ENCODE data around the gene CAND2. TPM values are rescaled to one million over a fixed set of nuclear protein-coding genes. Genes with fewer than 3 reads are reported as not detected.
A peak's percentile ranks its signal among the peaks of the same experiment; 100 is the strongest.

Gene CAND2
- total and polyA plus RNA-seq, 2 experiments from 2014 or later: 5.6 to 20.5 TPM

- Mint-ChIP-seq H3K36me3 (ENCODE audit: low read depth) (no peaks in the 10 kb centered on the region), H3K4me3 (no peak overlapping the region)
- no peaks in the 10 kb centered on the region for H3K36me3 ChIP-seq (ENCODE audit: insufficient read depth)
Measured at GRCh38 chr3:12854565-12854964, 58.1 kb downstream of the CAND2 start.

DNA sequence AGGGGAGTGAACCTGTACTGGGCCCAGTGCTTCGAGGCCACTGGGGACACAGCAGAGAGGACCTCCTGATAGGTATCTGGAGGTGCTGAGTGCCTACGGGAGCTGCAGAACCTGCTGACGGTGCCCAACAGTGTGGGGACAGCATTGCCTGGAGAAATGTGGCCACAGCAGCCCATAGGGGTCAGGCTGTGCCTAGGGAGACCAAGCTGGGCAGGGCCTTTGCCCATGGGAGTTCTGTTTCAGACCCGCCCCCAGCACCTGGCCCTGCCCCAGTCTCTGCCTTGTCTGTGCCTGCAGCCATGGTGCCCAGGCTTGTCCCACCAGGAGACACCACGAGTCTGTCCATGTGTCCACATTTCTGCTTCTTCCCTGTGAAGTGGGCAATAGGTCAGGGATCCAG is 60.1 kb downstream of the CAND2 start:
- Histone ChIP-seq H3K4me3 (no peak overlapping the region), H3K27me3 (ENCODE audit: insufficient read depth) (no peaks in the 10 kb centered on the region), H3K27ac (ENCODE audit: low read depth) (no peak overlapping the region), H2AFZ (no peak overlapping the region), H4K20me1 (replicated peaks; ENCODE audit: insufficient read depth) (no peaks in the 10 kb centered on the region), H3K79me2 (replicated peaks; ENCODE audit: insufficient read depth) (no peaks in the 10 kb centered on the region), H3K4me2 (no peak overlapping the region), H3K36me3 (ENCODE audit: insufficient read depth) (no peaks in the 10 kb centered on the region), H3K4me1 (ENCODE audit: insufficient read depth) (no peaks in the 10 kb centered on the region), H3K9me2 (ENCODE audit: insufficient read depth) (no peaks in the 10 kb centered on the region), H3F3A (replicated peaks; ENCODE audit: low read depth) (no peaks in the 10 kb centered on the region)
- ATAC-seq: peak; percentile 95
- DNase-seq (ENCODE audit: low spot score): peak; percentile 27
- Mint-ChIP-seq H3K36me3 (ENCODE audit: low read depth) (no peaks in the 10 kb centered on the region), H3K27ac (no peak overlapping the region), H3K4me1 (no peaks in the 10 kb centered on the region), H3K9me3 (no peaks in the 10 kb centered on the region), H3K4me3 (no peak overlapping the region), H3K27me3 (ENCODE audit: insufficient read depth, low read depth, poor library complexity) (peaks cover 18% of the 10 kb centered on the region)
- TF ChIP-seq, protein P1, sequence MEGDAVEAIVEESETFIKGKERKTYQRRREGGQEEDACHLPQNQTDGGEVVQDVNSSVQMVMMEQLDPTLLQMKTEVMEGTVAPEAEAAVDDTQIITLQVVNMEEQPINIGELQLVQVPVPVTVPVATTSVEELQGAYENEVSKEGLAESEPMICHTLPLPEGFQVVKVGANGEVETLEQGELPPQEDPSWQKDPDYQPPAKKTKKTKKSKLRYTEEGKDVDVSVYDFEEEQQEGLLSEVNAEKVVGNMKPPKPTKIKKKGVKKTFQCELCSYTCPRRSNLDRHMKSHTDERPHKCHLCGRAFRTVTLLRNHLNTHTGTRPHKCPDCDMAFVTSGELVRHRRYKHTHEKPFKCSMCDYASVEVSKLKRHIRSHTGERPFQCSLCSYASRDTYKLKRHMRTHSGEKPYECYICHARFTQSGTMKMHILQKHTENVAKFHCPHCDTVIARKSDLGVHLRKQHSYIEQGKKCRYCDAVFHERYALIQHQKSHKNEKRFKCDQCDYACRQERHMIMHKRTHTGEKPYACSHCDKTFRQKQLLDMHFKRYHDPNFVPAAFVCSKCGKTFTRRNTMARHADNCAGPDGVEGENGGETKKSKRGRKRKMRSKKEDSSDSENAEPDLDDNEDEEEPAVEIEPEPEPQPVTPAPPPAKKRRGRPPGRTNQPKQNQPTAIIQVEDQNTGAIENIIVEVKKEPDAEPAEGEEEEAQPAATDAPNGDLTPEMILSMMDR (conservative IDR thresholded peaks at IDR 0.05; ENCODE audit: low read depth in 2 of 2): peak in 1 of 2 experiments; percentile 49; a peak in 2 of 4 replicates
- no peak for TF ChIP-seq ETS1 (IDR thresholded peaks at IDR 0.05)
- TF ChIP-seq, protein P2, sequence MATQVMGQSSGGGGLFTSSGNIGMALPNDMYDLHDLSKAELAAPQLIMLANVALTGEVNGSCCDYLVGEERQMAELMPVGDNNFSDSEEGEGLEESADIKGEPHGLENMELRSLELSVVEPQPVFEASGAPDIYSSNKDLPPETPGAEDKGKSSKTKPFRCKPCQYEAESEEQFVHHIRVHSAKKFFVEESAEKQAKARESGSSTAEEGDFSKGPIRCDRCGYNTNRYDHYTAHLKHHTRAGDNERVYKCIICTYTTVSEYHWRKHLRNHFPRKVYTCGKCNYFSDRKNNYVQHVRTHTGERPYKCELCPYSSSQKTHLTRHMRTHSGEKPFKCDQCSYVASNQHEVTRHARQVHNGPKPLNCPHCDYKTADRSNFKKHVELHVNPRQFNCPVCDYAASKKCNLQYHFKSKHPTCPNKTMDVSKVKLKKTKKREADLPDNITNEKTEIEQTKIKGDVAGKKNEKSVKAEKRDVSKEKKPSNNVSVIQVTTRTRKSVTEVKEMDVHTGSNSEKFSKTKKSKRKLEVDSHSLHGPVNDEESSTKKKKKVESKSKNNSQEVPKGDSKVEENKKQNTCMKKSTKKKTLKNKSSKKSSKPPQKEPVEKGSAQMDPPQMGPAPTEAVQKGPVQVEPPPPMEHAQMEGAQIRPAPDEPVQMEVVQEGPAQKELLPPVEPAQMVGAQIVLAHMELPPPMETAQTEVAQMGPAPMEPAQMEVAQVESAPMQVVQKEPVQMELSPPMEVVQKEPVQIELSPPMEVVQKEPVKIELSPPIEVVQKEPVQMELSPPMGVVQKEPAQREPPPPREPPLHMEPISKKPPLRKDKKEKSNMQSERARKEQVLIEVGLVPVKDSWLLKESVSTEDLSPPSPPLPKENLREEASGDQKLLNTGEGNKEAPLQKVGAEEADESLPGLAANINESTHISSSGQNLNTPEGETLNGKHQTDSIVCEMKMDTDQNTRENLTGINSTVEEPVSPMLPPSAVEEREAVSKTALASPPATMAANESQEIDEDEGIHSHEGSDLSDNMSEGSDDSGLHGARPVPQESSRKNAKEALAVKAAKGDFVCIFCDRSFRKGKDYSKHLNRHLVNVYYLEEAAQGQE (IDR thresholded peaks at IDR 0.05; ENCODE audit: unreplicated experiment): no peak
- TF ChIP-seq JUNB (IDR thresholded peaks at IDR 0.05; ENCODE audit: unreplicated experiment): no peak
- TF ChIP-seq ZNF114 (CRISPR knock-in tag; IDR thresholded peaks at IDR 0.05): no peak
- TF ChIP-seq EZH2 (IDR thresholded peaks at IDR 0.05; ENCODE audit: low read depth, unreplicated experiment): no peak

More at GRCh38 chr3:12854565-12854964, 58.1 kb downstream of the CAND2 start:
- Histone ChIP-seq H2AFZ (no peak overlapping the region), H3K9me2 (ENCODE audit: insufficient read depth) (no peaks in the 10 kb centered on the region), H3K4me3 (no peak overlapping the region), H3K4me2 (no peak overlapping the region), H3K4me1 (ENCODE audit: insufficient read depth) (no peaks in the 10 kb centered on the region), H3K27ac (ENCODE audit: low read depth) (no peak overlapping the region), H3F3A (replicated peaks; ENCODE audit: low read depth) (no peaks in the 10 kb centered on the region), H3K27me3 (ENCODE audit: insufficient read depth) (no peaks in the 10 kb centered on the region), H3K79me2 (replicated peaks; ENCODE audit: insufficient read depth) (no peaks in the 10 kb centered on the region), H4K20me1 (replicated peaks; ENCODE audit: insufficient read depth) (no peaks in the 10 kb centered on the region)
- no peak for ATAC-seq
- TF ChIP-seq JUNB (IDR thresholded peaks at IDR 0.05; ENCODE audit: unreplicated experiment) (no peak), NANOG (IDR thresholded peaks at IDR 0.05; ENCODE audit: borderline replicate concordance) (no peak)
- TF ChIP-seq, protein P1 (conservative IDR thresholded peaks at IDR 0.05; ENCODE audit: low read depth in 2 of 2): no peak
- TF ChIP-seq, protein P2 (IDR thresholded peaks at IDR 0.05; ENCODE audit: unreplicated experiment): no peak
- Mint-ChIP-seq H3K4me1 (no peaks in the 10 kb centered on the region), H3K9me3 (peaks cover 6% of the 10 kb centered on the region; the same call in 2 of the 3 replicates), H3K27me3 (ENCODE audit: insufficient read depth, low read depth, poor library complexity) (peaks cover 17% of the 10 kb centered on the region), H3K27ac (no peak overlapping the region)
- DNase-seq (ENCODE audit: low spot score): no peak
